ENCODE data around the gene RGS7. TPM values are rescaled to one million over a fixed set of nuclear protein-coding genes. Genes with fewer than 3 reads are reported as not detected.
"Not testable (repeated sequence)": the region's sequence is repeated elsewhere in the genome, so short reads cannot be mapped to it uniquely, and the experiment has no call there.

The RGS7 gene
- total RNA-seq, 2 donors from 2014 or later, result 0.11 TPM; not detected in 1

DNA sequence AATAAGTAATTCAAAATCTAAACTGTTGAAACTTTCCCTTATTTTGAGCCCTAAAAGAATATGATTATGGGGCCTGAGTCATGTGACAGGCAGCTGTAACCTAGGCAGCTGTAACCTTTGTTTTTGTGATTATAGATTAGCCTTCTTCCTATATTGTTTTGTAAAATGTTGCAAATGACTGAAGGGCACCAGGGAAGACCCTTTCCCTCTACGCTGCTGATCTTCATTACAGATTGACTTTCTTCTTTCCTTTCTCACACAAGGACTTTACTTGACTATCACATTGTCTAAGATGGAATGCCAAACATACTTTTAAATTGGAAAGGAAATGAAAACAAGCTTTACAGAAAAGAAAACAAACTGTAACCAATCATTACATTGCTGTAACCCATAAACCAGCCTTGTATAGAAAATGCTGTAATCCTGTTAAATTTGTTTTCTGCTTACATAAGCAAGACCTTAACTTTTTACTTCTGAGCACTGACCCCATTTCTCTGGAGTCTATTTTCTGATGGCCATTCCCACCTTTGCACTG lies 242.2 kb downstream of the RGS7 start:
- intact Hi-C loops (cut with DNase I, micrococcal nuclease), result no loop called here
- no peak for DNase-seq
- ATAC-seq, result no peak

DNA sequence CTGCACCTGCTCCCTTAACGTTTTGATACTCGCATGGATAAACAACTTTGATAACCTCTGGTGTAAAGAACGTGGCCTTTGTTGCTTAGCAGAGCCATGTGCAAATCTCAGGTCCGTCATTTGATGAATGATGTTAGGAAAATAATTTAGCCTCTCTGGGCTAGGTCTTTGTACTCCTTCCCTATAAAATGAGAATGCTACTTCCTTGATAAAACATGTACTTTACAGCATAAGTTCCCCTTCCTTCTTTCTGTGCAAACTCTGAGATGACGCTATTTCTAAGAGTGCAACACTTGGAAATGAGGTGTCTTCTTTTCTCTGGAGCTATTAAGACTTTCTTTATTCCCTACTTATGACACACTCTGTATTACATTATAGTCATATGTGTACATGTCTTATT lies 243.4 kb downstream of the RGS7 start:
- ATAC-seq (peak; percentile 70), DNase-seq (no peak)
- intact Hi-C loops (cut with DNase I, micrococcal nuclease), result no loop called here

DNA sequence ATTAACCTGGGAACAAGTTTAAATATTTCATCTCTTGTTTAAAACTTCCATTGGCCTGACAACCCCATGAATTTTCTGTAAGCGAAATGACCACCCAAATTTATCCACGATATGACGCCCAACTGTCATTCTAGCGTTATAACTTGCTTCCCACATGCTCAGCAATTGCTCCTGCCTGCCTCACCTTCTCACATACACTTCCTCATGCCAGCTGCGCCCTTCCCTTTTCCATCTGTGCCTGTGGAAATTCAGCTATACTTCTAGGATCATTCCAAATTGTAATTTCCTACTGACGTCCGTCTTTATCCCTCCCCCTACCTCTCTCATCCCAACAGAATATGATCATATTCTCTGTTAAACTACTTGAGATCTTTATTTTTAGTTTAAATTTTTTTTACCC lies 248.0 kb downstream of the RGS7 start:
- DNase-seq, result peak; percentile 7 to 31
- peak; percentile 74 for ATAC-seq
- intact Hi-C loops (cut with DNase I, micrococcal nuclease), result no loop called here

DNA sequence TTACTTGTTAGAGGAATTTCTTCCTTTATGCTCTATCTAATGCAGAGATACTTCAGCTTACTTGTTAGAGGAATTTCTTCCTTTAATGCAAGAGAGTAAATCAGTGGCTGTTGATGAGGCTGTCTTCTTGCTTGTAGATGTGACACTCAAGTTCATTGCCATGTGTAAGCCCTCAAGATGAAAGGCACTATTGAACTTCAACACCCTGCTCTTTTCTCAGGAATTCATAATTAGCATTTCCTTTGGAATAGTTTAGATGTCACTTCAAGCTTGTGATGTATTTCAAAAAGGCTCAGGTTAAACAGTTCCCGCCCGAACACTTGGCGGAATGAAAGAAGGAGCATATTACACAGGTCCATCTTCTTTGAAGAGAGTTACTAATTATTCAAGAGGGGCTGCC lies 251.9 kb downstream of the RGS7 start:
- intact Hi-C loops (cut with DNase I, micrococcal nuclease), result no loop called here
- DNase-seq (no peak), ATAC-seq (no peak)

DNA sequence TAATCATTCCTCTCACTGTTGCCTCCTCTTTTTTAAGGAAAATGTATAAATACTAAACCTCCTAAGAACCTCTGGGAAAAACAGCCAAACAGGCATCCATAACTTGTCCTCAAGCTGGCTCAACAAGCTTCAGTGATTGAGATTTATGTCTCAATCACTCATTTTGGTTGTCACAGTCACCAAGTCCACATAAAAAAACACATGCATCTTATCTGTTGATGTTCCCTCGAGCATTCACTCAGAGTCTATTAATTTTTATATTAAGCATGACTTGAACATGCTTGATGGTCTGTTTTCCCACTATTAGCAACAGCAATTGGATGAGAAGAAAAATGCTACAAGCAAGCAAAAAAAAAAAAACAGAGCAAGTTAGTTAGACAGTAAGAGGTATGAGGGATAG lies 254.3 kb downstream of the RGS7 start:
- no peak for ATAC-seq
- DNase-seq, result no peak
- intact Hi-C loops (cut with DNase I, micrococcal nuclease), result no loop called here

DNA sequence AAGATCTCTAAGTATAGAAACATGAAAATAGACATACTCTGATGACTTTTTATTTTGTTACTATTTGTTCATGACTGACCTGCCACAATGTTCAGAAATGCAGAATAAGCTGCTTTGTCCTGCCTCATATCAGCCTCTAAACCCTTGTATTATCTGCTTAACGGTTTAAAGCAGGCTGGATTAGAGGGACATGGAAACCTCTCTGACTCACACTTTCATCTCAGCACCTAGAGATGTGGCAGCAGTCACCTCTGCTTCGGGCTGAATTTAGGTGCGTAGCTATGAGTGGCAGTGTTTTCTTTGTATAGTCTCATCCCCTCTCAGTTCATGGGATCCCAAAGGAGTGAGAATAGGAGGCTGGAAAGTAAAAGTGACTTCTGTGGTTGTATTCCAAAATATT lies 255.4 kb downstream of the RGS7 start:
- DNase-seq (no peak), ATAC-seq (no peak)
- intact Hi-C loops (cut with DNase I, micrococcal nuclease), result no loop called here

DNA sequence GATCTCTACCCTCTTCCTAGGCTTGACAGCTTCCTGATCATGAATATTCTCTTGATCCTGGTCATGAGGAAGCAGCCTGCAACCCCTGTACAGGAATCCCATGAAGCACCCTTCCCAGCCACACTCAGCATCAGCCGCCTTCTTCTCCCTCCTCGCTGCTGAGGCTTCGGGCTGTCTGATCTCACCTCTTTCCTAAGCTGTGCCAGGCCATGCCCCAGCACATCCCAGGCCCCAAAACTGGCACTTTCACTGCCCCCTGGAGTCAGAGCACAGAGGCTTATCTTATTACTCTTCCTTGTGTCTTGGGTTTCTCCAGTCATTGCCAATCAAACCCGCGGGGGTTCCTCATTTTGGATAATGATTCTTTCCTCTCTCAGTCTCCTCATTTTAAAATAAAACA lies 259.5 kb downstream of the RGS7 start:
- intact Hi-C loops (cut with DNase I, micrococcal nuclease), result no loop called here
- ATAC-seq (no peak), DNase-seq (no peak)

DNA sequence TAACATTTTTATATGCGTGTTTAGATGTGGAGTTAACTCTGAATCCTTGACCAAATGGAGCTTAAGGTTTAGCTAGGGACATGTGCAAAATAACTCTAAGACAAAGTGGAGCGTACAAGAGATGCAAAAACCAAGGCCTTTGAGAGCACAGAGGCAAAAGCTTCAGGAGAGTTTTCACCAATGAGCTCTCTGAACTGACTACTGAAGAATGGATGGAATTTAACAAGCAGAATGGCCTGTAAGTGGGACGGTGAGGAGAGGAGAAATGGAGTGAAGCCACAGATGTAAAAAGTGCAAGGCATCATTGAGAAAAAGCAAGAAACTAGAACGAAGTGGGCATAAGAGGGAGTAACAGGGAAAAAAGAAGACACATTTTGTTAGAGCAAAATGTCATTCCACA lies 260.0 kb downstream of the RGS7 start:
- intact Hi-C loops (cut with DNase I, micrococcal nuclease), result no loop called here
- no peak for ATAC-seq
- no peak for DNase-seq

DNA sequence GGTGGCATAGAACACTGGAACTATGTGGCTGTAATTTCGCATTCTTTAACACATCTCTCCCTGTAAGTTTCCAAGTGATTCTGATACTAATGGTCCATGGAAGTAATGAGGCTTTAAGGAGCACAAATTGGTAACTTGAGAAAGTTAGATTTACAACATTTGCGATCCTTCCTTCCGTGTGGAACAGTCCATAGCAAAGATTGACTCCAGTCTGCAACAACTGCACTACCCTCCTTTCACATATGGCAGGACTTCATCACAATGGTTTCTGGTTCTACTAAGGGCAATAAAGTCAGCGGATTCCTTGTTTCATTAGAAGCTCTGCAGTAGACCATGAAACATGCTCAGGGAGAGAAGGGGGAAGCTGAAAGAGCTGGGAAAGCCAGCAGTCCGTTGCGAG lies 261.2 kb downstream of the RGS7 start:
- no peak for ATAC-seq
- intact Hi-C loops (cut with DNase I, micrococcal nuclease), result no loop called here
- DNase-seq, result no peak

DNA sequence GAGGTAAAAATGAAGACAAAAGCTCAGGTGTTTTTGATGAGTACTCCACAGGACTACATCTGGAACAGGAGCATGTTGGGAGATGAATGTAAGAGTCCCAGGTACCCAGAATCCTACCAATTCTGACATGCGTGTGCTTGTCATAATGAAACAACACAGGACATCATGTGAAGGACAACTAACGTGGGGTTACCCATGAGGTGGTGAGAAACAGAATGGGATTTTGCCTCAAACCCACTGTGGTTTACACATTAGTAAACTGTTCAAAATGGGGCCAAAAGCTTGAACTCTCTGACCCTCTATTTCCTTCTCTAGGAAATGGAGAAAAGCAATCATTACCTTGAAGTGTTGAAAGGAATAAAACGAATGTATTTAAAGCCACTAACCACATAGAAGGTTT lies 266.2 kb downstream of the RGS7 start:
- ATAC-seq (no peak), DNase-seq (no peak)
- intact Hi-C loops (cut with DNase I, micrococcal nuclease), result no loop called here

DNA sequence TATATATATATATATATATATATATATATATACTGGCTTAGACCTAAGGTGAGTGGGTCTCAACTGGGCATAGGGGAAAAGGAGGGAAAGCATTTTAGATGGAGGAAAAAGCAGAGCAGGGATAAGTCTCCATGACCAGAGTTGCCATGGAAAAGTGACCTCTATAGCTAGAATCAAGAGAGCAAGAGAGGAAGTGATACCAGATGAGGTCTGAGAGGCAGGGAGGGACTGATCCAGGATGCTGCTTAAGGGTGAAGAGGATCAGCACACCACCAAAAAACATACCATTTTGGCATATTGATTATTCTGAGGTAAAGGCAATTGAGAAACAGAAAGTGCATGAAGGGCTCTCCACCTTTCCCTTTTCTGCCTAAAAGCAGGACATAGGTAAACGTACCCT lies 267.9 kb downstream of the RGS7 start:
- DNase-seq; ATAC-seq; intact Hi-C loops (cut with DNase I, micrococcal nuclease): not testable (repeated sequence)

DNA sequence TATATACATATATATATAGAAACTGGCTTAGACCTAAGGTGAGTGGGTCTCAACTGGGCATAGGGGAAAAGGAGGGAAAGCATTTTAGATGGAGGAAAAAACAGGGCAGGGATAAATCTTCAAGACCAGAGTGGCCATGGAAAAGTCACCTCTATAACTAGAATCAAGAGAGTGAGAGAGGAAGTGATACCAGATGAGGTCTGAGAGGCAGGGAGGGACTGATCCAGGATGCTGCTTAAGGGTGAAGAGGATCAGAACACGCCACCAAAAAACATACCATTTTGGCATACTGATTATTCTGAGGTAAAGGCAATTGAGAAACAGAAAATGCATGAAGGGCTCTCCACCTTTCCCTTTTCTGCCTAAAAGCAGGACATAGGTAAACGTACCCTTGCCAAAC lies 268.9 kb downstream of the RGS7 start:
- intact Hi-C loops (cut with DNase I, micrococcal nuclease); DNase-seq; ATAC-seq: not testable (repeated sequence)

DNA sequence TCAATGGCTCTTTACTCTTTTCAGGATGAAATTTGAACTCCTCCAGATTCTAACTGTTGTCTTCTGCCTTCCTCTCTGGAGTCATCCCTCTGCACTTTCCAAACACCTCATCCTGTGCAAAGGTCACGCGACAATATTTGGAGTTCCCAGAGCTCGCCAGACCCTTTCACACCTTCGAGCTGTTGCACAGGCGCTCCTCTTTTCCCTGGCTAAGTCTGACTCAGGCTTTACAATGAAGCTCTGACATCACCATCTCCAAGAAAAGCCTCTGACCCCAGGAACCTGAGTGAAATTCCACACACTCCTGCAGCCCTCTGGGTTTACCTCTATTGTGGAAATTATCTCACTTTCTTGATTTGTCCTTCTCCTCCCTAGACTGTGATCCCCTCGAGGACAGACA lies 270.3 kb downstream of the RGS7 start:
- no peak for ATAC-seq
- intact Hi-C loops (cut with DNase I, micrococcal nuclease), result no loop called here
- DNase-seq, result no peak

DNA sequence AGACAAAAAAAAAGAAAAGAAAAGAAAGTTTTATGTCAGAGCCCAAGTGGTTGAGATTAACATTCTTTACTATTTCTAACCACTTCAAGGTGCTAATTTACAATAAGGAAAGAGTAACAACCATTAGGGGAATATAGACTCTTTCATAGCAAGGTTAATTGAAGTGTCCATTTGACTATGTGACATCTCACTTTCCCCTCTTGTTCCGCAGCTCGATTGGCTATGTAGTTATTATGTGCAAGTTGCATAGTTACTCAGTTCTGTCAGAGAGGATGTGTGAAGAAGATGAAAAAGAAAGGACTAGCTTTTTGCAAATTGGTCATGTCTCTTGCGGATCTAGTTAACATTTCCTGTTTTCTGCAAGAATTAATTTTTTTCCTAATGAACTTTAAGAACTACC lies 273.7 kb downstream of the RGS7 start:
- intact Hi-C loops (cut with DNase I, micrococcal nuclease), result no loop called here
- ATAC-seq (no peak), DNase-seq (no peak)

DNA sequence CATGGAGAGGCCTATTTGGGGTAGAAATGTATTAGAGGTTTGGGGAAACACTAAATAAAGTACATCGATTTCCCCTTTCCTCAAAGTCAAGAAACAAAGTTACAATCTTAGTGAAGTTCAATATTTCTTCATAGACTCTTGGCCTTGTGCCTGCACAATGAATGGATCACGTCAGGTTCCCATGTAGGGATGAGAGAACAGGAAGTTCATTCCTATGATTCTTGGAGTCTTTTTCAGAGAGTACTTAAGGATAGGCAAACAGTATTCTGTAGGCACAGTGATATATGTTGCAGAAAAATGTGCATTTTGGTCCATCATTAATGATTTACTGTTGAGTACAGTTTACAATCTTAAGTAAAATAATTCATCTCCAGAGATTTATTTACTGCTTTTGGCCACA lies 275.5 kb downstream of the RGS7 start:
- no peak for DNase-seq
- intact Hi-C loops (cut with DNase I, micrococcal nuclease), result no loop called here
- no peak for ATAC-seq

DNA sequence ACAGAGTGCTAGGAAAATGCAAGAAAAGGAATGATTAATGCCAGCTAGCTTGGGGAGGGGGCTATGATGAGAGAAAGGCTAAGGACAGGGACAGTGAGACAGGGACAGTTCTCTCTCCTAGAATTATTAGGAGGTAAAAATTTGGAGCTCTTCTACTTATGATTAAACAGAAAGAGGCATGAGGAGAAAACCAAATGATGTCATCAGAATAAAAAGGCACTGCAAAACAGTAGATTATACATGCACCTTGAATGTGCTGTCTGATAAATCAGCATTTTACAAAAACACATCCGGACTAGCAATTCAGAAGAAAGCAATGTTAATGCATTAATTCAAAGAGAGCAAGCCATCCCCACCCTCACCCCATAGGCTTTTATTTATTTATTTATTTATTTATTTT lies 277.5 kb downstream of the RGS7 start:
- intact Hi-C loops (cut with DNase I, micrococcal nuclease), result no loop called here
- DNase-seq (no peak), ATAC-seq (no peak)

DNA sequence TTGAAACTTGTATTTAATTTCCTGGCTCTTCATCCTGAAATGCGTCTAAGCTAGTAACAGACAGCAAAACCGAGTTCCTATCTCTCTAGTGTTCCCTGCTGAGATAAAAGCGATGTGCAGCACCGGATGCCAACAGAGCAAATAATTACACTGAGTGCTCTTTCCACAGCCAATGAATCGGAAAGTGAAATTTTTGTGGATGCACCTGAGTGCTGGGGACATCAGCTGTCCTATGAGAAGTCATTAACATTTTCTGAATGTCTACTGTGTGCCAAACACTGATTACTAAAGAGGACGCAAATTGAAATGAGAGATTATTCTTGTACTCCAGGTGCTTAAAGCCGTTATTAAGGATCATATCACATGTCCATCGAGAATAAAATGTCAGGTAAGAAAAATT lies 278.0 kb downstream of the RGS7 start:
- intact Hi-C loops (cut with DNase I, micrococcal nuclease), result no loop called here
- DNase-seq (no peak), ATAC-seq (no peak)

DNA sequence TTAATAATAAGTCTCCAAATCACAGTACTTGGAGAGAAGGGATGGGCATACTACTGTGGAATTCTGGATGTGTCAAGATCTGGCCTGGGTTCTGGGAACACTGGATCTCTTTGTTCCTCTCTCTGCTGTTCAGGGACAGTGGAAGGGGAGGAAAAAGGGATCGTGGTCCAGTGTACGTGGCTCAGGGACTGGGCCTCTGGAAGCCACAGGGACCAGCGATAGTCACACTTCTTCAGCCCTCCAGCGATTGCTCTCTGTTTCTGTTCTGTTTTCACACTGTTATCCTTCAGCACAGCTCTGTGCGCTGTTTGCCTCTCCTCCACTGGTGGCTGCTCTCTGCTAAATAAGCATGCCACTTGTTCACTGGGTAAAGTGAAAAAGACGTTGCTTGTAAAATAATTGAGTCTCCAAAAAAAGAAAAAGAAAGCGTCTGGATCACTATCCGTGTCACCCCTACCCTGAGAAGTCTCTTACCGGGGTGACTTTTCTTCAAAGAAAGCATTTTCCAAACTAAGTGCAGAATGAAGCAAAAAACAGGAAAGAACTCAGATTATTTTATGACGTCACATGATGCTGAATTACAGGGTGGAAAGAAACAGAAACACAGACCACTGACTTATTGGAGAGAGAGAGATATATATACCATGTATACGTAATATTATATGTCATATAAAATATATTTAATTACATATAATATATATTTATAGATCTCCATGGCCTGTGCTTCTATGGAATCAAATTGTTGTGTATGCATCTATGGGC lies 279.4 kb downstream of the RGS7 start:
- ATAC-seq (no peak), DNase-seq (no peak)
- intact Hi-C loops (cut with DNase I, micrococcal nuclease), result no loop called here

DNA sequence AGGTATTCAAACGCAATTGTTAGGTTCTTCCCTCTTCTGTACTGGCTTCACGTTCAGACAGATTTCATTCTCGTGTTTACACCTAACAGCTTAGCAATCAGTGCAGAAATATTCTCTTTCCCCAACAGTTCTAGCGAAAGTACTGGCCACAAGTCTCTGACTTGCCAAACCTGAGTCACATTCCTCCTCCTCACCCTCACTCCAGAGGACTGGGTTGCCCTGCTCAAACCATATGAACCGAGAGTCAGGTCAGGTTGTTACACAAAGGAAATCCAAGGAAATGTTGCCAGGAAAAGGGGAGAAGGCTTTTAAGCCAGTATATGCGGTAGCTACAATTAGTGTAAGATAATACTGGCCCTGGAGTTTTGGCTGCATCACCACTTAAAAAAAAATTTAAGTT lies 282.5 kb downstream of the RGS7 start:
- DNase-seq (no peak), ATAC-seq (no peak)
- intact Hi-C loops (cut with DNase I, micrococcal nuclease), result no loop called here

DNA sequence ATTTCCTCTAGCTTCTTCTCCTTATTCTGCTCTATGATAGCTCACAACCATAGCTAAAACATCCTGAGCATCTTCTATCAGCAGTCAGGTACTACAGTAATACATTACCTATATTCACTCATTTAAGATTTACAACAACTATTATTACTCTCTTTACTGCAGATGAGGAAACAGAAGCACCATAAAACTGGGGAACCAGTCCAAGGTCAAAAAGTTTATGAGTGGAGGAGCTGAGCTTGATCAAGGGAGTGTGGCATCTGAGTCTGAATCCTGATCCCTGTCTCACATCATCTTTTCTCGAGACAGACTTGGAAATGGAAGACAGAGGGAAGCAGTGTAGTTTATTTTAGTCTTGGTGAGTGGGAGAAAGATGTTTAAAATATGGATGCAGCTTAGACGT lies 288.6 kb downstream of the RGS7 start:
- intact Hi-C loops (cut with DNase I, micrococcal nuclease), result no loop called here
- DNase-seq, result no peak
- ATAC-seq, result peak; percentile 92

DNA sequence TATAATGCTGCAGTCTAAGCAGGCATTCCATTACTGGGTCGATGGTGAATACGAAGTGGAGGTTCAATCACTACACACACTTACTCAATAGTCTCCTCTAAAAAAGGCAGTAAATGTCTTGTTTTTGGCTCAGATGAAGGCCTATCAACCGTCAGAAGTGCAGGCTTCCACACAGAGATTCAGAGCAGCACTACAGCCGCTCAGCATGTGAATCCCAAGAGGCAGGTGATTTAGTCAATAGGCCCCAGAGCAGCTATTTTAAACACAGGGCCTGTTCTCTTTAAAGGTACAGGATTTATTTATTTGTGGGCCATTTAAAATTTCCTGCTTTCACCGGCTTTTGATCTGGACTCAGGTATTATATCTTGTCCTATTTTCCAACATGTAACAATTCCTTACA lies 293.7 kb downstream of the RGS7 start:
- intact Hi-C loops (cut with DNase I, micrococcal nuclease), result no loop called here
- no peak for DNase-seq
- no peak for ATAC-seq

Data from left colon (tissue), 2 donors.